ENCODE data around the gene RANBP10. TPM values are rescaled to one million over a fixed set of nuclear protein-coding genes. Genes with fewer than 3 reads are reported as not detected.

Gene RANBP10
- total and polyA plus RNA-seq, 10 of the 15 experiments (the other 5 are each of a cell fraction or from before 2014, with no cell fraction given) = 1.2 to 20.4 (median 10.8) TPM

- TF ChIP-seq JUND (IDR thresholded peaks at IDR 0.05; ENCODE audit: low read depth, low read length) = no peak
Measured at GRCh38 chr16:67833030-67833414, 26.7 kb upstream of the RANBP10 start (continued).

DNA sequence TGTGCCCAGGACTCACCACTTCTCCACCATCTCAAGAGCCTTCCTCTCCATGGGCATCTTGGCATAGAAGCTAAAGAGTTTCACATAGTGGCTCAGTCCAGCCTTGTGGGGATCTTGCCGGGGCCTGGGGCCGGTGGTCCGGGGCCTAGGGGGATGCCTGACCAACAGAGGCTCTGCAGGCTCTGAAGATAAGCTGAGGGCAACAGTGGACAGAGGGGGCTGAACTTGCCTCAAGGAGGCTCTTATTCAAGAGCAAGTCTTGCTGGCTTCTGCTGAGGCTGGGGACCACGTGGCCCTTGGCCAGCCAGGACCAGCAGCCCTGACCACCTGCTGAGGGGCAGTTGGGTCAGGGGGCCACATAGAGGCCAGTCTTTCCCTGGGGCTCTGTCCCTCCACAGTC, 22.3 kb upstream of the RANBP10 start:
- RAD21 ChIA-PET (ENCODE audit: unreplicated experiment) = no interaction called here
- DNase-seq (ENCODE audit: low read depth, low spot score) = no peak
- BruUV-seq (replicated peaks) = no TSS peak
- WGBS (ENCODE audit: insufficient coverage, insufficient replicate concordance, low lambda C conversion rate, missing lambda C conversion rate) = 92% methylated on average over 4 of the region's 4 CpGs
- ATAC-seq = no peak
- H2AFZ ChIP-seq (ENCODE audit: control insufficient read depth, low read depth, low read length) = no peak overlapping the region
- no peak overlapping the region for H3K9ac ChIP-seq (ENCODE audit: control insufficient read depth, insufficient read depth, low read length)
- TF ChIP-seq NFIC (IDR thresholded peaks at IDR 0.05; ENCODE audit: low read depth, low read length) = no peak
- TF ChIP-seq MTA2 (IDR thresholded peaks at IDR 0.05; ENCODE audit: low read depth) = no peak
- no peak for TF ChIP-seq BACH1 (IDR thresholded peaks at IDR 0.05; ENCODE audit: borderline replicate concordance)
- TF ChIP-seq TCF7 (IDR thresholded peaks at IDR 0.05; ENCODE audit: borderline replicate concordance) = no peak
- TF ChIP-seq MYC (IDR thresholded peaks at IDR 0.05; ENCODE audit: insufficient read depth, insufficient read length, insufficient replicate concordance, low read length, severe bottlenecking) = no peak
- TF ChIP-seq ATF7 (IDR thresholded peaks at IDR 0.05; ENCODE audit: low read depth) = no peak
- TF ChIP-seq, protein P1, sequence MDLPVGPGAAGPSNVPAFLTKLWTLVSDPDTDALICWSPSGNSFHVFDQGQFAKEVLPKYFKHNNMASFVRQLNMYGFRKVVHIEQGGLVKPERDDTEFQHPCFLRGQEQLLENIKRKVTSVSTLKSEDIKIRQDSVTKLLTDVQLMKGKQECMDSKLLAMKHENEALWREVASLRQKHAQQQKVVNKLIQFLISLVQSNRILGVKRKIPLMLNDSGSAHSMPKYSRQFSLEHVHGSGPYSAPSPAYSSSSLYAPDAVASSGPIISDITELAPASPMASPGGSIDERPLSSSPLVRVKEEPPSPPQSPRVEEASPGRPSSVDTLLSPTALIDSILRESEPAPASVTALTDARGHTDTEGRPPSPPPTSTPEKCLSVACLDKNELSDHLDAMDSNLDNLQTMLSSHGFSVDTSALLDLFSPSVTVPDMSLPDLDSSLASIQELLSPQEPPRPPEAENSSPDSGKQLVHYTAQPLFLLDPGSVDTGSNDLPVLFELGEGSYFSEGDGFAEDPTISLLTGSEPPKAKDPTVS (IDR thresholded peaks at IDR 0.05; ENCODE audit: low read depth, low read length) = no peak
- TF ChIP-seq EED (IDR thresholded peaks at IDR 0.05; ENCODE audit: low read depth) = no peak
- TF ChIP-seq CHD2 (IDR thresholded peaks at IDR 0.05; ENCODE audit: borderline replicate concordance, low read depth, low read length) = no peak
- TF ChIP-seq, protein P2, sequence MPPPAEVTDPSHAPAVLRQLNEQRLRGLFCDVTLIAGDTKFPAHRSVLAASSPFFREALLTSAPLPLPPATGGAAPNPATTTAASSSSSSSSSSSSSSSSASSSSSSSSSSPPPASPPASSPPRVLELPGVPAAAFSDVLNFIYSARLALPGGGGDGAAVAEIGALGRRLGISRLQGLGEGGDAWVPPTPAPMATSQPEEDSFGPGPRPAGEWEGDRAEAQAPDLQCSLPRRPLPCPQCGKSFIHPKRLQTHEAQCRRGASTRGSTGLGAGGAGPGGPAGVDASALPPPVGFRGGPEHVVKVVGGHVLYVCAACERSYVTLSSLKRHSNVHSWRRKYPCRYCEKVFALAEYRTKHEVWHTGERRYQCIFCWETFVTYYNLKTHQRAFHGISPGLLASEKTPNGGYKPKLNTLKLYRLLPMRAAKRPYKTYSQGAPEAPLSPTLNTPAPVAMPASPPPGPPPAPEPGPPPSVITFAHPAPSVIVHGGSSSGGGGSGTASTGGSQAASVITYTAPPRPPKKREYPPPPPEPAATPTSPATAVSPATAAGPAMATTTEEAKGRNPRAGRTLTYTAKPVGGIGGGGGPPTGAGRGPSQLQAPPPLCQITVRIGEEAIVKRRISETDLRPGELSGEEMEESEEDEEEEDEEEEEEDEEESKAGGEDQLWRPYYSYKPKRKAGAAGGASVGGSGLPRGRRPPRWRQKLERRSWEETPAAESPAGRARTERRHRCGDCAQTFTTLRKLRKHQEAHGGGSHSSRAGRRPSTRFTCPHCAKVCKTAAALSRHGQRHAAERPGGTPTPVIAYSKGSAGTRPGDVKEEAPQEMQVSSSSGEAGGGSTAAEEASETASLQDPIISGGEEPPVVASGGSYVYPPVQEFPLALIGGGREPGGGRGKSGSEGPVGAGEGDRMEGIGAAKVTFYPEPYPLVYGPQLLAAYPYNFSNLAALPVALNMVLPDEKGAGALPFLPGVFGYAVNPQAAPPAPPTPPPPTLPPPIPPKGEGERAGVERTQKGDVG (CRISPR knock-in tag; IDR thresholded peaks at IDR 0.05) = no peak
- no peak for TF ChIP-seq ZNF217 (IDR thresholded peaks at IDR 0.05)
- TF ChIP-seq PBX3 (IDR thresholded peaks at IDR 0.05; ENCODE audit: insufficient replicate concordance, low read depth, low read length) = no peak
- no peak for TF ChIP-seq NR2C1 (IDR thresholded peaks at IDR 0.05)
- intact Hi-C loops (cut with micrococcal nuclease; ENCODE audit: unreplicated experiment) (no loop called here), in situ Hi-C loops (cut with MboI) (no loop called here)
- POLR2A ChIA-PET = no interaction called here
- peaks cover 4 to 8% of the 10 kb centered on the region in 2 experiments; a peak in 3 of 4 replicates for H3K36me3 ChIP-seq (ENCODE audit: control insufficient read depth in 2 of 2, insufficient read depth in 2 of 2, low read length in 1 of 2)
- H3K9me3 ChIP-seq (replicated peaks; ENCODE audit: control insufficient read depth, insufficient read depth, low read length) = no peaks in the 10 kb centered on the region
- H3K79me2 ChIP-seq (ENCODE audit: control insufficient read depth, insufficient read depth, low read length) = peaks cover 13% of the 10 kb centered on the region
- no peaks in the 10 kb centered on the region for H3K27me3 ChIP-seq (replicated peaks in 1 of 2; ENCODE audit: control insufficient read depth in 2 of 2, insufficient read depth in 2 of 2, low read length in 1 of 2)
- CTCF ChIA-PET = interaction anchor here (1.8 kb wide), 1 partner anchor 12 kb away, joined by 6 read pairs; no protein-coding TSS in a partner anchor
- no peaks in the 10 kb centered on the region for H4K20me1 ChIP-seq (ENCODE audit: control insufficient read depth, insufficient read depth)
- SMC1A ChIA-PET (ENCODE audit: uncharacterized antibody, unreplicated experiment) = no interaction called here
- H3K27ac ChIP-seq (ENCODE audit: control insufficient read depth, insufficient read depth) = no peak overlapping the region
- H3K4me2 ChIP-seq (ENCODE audit: control insufficient read depth, insufficient read depth) = no peak overlapping the region
- H3K4me3 ChIP-seq = no peak overlapping the region
- no peak for FAIRE-seq
- H3K4me1 ChIP-seq (ENCODE audit: control insufficient read depth, insufficient read depth, low read length) = peaks cover 4% of the 10 kb centered on the region
